ENCODE measurements around the gene VWA8. TPM values are rescaled to one million over a fixed set of nuclear protein-coding genes. Genes with fewer than 3 reads are reported as not detected.

Gene VWA8
- total and polyA plus RNA-seq, 2 experiments from 2014 or later, result 6.3 to 24.6 TPM

DNA sequence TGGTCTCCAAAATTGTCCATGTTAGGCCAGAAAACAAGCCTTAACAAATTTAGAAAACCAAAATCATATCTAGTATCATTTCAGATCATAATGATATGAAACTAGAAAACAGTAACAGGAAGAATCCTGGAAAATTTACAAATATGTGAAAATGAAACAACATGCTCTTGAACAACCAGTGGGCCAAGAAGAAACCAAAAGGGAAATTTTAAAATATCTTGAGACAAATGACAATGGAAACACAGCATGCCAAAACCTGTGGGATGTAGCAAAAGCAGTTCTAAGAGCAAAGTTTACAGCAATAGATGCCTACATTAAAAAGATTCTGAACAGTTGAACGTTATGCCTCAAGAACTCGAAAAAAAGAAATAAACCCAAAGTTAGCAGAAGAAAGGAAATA, 32.6 kb downstream of the VWA8 start:
- H3K4me3 ChIP-seq, result no peak overlapping the region
- H3K79me2 ChIP-seq (replicated peaks; ENCODE audit: insufficient read depth), result peaks cover 47% of the 10 kb centered on the region
- H3K27me3 ChIP-seq (ENCODE audit: insufficient read depth), result no peaks in the 10 kb centered on the region
- Mint-ChIP-seq H3K27me3 (ENCODE audit: insufficient read depth, low read depth, poor library complexity) (no peaks in the 10 kb centered on the region), H3K36me3 (ENCODE audit: low read depth) (peaks cover 26% of the 10 kb centered on the region), H3K4me3 (no peak overlapping the region), H3K27ac (peak overlapping the region; percentile 7; the same call in 1 of the 2 replicates), H3K4me1 (peaks cover 14% of the 10 kb centered on the region), H3K9me3 (peaks cover 12% of the 10 kb centered on the region)
- H3K36me3 ChIP-seq (ENCODE audit: insufficient read depth), result no peaks in the 10 kb centered on the region
- no peak overlapping the region for H3K27ac ChIP-seq (ENCODE audit: low read depth)
- H3K4me2 ChIP-seq, result no peak overlapping the region
- no peaks in the 10 kb centered on the region for H3K9me2 ChIP-seq (ENCODE audit: insufficient read depth)
- H3F3A ChIP-seq (replicated peaks; ENCODE audit: low read depth), result no peaks in the 10 kb centered on the region
- no peak for TF ChIP-seq EZH2 (IDR thresholded peaks at IDR 0.05; ENCODE audit: low read depth, unreplicated experiment)
- TF ChIP-seq REST (IDR thresholded peaks at IDR 0.05; ENCODE audit: unreplicated experiment), result no peak
- TF ChIP-seq STAT1 (IDR thresholded peaks at IDR 0.05; ENCODE audit: unreplicated experiment), result no peak
- TF ChIP-seq JUNB (IDR thresholded peaks at IDR 0.05; ENCODE audit: unreplicated experiment), result no peak
- no peak for TF ChIP-seq POLR2AphosphoS5 (IDR thresholded peaks at IDR 0.05; ENCODE audit: low read depth)
- TF ChIP-seq, protein P1, sequence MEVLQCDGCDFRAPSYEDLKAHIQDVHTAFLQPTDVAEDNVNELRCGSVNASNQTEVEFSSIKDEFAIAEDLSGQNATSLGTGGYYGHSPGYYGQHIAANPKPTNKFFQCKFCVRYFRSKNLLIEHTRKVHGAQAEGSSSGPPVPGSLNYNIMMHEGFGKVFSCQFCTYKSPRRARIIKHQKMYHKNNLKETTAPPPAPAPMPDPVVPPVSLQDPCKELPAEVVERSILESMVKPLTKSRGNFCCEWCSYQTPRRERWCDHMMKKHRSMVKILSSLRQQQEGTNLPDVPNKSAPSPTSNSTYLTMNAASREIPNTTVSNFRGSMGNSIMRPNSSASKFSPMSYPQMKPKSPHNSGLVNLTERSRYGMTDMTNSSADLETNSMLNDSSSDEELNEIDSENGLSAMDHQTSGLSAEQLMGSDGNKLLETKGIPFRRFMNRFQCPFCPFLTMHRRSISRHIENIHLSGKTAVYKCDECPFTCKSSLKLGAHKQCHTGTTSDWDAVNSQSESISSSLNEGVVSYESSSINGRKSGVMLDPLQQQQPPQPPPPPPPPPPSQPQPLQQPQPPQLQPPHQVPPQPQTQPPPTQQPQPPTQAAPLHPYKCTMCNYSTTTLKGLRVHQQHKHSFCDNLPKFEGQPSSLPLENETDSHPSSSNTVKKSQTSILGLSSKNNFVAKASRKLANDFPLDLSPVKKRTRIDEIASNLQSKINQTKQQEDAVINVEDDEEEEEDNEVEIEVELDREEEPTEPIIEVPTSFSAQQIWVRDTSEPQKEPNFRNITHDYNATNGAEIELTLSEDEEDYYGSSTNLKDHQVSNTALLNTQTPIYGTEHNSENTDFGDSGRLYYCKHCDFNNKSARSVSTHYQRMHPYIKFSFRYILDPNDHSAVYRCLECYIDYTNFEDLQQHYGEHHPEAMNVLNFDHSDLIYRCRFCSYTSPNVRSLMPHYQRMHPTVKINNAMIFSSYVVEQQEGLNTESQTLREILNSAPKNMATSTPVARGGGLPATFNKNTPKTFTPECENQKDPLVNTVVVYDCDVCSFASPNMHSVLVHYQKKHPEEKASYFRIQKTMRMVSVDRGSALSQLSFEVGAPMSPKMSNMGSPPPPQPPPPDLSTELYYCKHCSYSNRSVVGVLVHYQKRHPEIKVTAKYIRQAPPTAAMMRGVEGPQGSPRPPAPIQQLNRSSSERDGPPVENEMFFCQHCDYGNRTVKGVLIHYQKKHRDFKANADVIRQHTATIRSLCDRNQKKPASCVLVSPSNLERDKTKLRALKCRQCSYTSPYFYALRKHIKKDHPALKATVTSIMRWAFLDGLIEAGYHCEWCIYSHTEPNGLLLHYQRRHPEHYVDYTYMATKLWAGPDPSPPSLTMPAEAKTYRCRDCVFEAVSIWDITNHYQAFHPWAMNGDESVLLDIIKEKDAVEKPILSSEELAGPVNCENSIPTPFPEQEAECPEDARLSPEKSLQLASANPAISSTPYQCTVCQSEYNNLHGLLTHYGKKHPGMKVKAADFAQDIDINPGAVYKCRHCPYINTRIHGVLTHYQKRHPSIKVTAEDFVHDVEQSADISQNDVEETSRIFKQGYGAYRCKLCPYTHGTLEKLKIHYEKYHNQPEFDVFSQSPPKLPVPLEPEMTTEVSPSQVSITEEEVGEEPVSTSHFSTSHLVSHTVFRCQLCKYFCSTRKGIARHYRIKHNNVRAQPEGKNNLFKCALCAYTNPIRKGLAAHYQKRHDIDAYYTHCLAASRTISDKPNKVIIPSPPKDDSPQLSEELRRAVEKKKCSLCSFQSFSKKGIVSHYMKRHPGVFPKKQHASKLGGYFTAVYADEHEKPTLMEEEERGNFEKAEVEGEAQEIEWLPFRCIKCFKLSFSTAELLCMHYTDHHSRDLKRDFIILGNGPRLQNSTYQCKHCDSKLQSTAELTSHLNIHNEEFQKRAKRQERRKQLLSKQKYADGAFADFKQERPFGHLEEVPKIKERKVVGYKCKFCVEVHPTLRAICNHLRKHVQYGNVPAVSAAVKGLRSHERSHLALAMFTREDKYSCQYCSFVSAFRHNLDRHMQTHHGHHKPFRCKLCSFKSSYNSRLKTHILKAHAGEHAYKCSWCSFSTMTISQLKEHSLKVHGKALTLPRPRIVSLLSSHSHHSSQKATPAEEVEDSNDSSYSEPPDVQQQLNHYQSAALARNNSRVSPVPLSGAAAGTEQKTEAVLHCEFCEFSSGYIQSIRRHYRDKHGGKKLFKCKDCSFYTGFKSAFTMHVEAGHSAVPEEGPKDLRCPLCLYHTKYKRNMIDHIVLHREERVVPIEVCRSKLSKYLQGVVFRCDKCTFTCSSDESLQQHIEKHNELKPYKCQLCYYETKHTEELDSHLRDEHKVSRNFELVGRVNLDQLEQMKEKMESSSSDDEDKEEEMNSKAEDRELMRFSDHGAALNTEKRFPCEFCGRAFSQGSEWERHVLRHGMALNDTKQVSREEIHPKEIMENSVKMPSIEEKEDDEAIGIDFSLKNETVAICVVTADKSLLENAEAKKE (CRISPR knock-in tag; IDR thresholded peaks at IDR 0.05), result no peak
- no peak for TF ChIP-seq ZNF114 (CRISPR knock-in tag; IDR thresholded peaks at IDR 0.05)
- TF ChIP-seq, protein P2, sequence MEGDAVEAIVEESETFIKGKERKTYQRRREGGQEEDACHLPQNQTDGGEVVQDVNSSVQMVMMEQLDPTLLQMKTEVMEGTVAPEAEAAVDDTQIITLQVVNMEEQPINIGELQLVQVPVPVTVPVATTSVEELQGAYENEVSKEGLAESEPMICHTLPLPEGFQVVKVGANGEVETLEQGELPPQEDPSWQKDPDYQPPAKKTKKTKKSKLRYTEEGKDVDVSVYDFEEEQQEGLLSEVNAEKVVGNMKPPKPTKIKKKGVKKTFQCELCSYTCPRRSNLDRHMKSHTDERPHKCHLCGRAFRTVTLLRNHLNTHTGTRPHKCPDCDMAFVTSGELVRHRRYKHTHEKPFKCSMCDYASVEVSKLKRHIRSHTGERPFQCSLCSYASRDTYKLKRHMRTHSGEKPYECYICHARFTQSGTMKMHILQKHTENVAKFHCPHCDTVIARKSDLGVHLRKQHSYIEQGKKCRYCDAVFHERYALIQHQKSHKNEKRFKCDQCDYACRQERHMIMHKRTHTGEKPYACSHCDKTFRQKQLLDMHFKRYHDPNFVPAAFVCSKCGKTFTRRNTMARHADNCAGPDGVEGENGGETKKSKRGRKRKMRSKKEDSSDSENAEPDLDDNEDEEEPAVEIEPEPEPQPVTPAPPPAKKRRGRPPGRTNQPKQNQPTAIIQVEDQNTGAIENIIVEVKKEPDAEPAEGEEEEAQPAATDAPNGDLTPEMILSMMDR (conservative IDR thresholded peaks at IDR 0.05; ENCODE audit: low read depth in 2 of 2), result no peak
- TF ChIP-seq ETS1 (IDR thresholded peaks at IDR 0.05), result no peak
- H3K4me1 ChIP-seq (ENCODE audit: insufficient read depth), result no peaks in the 10 kb centered on the region
- DNase-seq (ENCODE audit: low spot score), result no peak
- H2AFZ ChIP-seq, result no peak overlapping the region
- no peak for ATAC-seq
- no peaks in the 10 kb centered on the region for H4K20me1 ChIP-seq (replicated peaks; ENCODE audit: insufficient read depth)

Measured in GM23338 (cell line).